Measurements from ENCODE around the gene ATP7B.
"Not testable (repeated sequence)": the region's sequence is repeated elsewhere in the genome, so short reads cannot be mapped to it uniquely, and the experiment has no call there.

The ATP7B gene

DNA sequence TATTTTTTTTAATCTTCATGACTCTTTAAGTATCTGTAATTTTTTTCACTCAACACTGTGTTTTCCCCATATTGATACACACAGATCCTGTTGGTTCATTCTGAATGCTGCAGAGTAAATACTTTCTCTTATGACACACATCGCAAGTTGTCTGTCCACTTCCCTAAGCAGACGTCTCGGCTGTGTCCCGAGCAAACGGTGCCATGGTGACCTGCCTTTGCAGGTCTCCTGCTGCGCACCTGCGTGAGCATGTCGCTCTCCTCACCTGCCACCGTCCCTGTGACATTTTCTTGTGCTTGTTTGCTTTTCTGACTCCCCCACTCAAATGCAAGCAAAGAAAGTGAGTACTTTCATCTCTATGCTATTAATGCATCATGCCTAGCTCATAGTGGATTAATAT lies 91.7 kb downstream of the ATP7B start:
- no peak for DNase-seq

GRCh38 chr13:51916962-51917361 lies 94.3 kb downstream of the ATP7B start:
- DNase-seq: no peak

- no peak for DNase-seq
Measured at GRCh38 chr13:51916051-51916818, 95.0 kb downstream of the ATP7B start.

DNA sequence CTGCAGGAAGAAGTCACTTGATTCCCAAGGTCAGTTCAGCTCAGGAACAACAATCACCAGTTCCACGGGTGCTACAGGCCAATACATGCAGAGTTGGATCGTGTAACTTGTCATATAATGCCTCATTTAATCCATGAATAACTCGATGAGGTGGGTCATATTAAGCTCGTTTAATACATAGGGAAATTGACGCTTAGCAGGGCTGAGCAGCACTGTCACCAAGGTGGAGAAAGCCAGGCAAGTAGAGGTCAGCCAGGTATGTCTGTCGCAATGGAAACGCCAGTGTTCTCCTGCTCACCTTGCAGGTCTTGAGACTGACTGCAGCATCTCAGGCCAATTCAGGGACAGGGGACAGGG lies 97.1 kb downstream of the ATP7B start:
- DNase-seq: no peak

- DNase-seq: no peak
Measured at GRCh38 chr13:51913421-51914136, 97.7 kb downstream of the ATP7B start.

GRCh38 chr13:51912511-51913225 lies 98.6 kb downstream of the ATP7B start:
- no peak for DNase-seq

GRCh38 chr13:51912091-51912490 lies 99.2 kb downstream of the ATP7B start:
- no peak for DNase-seq

DNA sequence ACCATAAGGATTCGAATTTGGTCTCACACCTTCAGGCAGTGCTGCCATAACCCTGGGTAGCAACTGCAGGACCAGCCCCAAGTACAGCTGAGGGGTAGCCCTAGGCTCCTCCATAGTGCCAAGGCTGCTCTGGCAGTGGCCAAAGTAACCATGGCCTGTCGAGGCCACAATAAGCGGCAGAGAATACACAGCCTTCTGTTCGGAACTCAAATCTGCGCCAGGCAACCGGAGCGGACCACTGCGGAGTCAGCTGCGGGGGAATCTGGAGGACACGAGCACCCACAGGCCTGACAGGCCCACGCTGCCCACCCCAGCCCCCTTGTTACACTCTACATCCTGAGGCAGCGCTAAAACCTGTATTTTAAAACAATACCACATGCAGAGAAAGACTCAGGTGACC lies 100.7 kb downstream of the ATP7B start:
- no peak for DNase-seq

- DNase-seq: not testable (repeated sequence)
Measured at GRCh38 chr13:51909265-51909664, 102.0 kb downstream of the ATP7B start.

- no peak for DNase-seq
Measured at GRCh38 chr13:51907040-51907732, 104.1 kb downstream of the ATP7B start.

DNA sequence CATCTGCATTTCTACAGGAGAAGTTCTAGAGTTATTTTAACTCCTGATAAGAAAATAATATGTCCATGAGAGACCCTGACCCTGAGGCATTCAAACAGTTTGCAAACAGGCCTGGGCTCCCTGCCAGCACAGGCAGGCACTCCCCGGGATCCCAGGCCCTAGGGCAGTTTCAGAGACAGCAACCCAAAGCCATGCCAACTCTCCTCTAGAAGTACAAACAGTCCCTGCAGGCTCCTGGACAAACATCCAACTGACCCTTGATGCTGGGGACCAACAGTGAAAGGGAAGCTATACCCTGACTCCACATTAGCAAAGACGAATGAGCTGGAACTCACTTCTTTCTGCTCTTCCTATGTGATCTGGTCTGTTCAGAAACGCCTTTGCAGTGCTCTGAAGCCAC lies 104.7 kb downstream of the ATP7B start:
- DNase-seq: no peak

GRCh38 chr13:51905787-51906186 lies 105.5 kb downstream of the ATP7B start:
- no peak for DNase-seq

DNA sequence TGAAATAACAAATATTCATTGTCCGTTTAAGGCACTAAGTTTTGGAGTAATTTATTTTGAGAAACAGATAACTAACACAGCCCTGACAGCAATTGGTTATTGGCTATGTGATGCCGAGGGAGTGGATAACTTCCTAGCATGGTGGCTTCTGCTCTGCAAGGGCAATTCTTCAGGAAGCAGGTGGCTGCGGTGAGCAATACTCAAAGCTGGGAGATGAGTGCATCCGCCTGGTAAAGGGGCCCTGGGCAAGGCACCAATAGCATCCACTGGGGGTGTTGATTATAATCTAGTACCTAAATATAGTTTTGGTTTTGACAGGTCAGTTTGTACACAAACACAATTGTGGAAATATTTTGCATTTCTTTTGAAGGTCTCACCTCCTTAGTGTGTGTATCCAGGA lies 108.5 kb downstream of the ATP7B start:
- no peak for DNase-seq

GRCh38 chr13:51900471-51900870 lies 110.8 kb downstream of the ATP7B start:
- DNase-seq: no peak

DNA sequence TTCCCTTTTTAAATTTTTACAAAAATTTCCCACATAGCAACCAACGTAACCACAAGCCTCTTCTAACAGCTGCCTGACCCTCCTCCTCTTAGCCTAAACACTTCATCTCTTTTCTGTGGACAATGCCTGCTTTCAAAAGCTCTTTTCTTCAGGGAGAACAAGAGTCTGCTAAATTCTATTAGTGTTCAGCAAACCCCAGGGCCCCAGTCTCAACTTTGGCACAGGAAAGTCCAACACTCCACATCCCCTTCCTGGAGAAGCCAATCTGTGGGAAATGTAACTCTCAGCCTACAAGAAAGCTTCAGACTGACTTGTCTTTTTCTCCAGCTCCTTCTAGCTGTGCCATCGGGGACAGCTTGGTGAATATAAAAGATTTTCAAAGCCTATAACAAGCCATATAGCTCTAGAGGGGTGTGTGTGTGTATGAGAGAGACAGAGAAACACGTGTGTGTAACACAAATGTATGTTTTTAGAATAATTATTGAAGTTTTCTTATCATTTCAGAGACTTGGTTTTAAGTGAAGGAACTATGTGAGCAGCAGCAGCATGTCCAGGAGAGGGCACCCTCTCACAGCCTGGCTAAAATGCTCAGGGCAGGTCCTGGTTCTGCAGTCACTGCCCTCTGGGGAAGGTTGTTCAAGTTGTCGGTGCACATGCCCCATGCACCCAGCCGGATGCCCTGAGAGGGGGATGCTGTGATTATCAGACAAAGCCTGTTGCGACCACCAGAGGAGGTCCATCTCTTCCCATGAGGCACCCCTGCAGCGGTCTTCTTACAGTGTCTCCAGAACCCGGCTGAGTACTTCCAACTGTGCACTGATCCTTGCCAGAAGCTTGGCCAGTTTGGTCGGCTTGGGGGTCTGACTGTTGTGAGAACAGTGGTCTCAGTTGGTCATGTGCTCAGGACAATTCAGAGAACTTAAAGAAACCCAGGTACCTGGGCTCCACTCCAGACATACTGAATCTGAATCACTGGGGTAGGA lies 115.1 kb downstream of the ATP7B start:
- peak in 1 of 2 experiments; percentile 37 for DNase-seq

- DNase-seq: no peak
Measured at GRCh38 chr13:51894239-51894638, 117.0 kb downstream of the ATP7B start.

- no peak for DNase-seq
Measured at GRCh38 chr13:51892657-51893056, 118.6 kb downstream of the ATP7B start.

- DNase-seq: no peak
Measured at GRCh38 chr13:51887468-51887867, 123.8 kb downstream of the ATP7B start.

DNA sequence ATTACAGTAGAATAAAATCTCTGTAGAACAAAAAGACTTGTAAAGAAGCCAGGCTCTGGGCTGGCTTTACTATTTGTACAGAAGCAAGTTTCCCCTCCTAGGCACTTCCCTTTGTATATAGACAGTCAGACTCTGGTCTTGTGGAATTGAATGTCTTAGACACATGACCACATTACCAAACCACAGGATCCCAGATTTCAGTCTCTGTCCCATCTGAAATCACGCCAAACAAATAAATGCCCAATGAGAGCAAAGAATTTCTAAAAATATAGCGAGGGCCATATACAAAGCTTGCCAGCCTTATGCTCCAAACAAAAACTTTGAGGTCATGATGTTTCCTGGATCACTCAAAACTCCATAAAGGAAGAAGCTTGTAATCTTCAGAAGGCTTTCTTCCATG lies 125.6 kb downstream of the ATP7B start:
- DNase-seq: no peak

DNA sequence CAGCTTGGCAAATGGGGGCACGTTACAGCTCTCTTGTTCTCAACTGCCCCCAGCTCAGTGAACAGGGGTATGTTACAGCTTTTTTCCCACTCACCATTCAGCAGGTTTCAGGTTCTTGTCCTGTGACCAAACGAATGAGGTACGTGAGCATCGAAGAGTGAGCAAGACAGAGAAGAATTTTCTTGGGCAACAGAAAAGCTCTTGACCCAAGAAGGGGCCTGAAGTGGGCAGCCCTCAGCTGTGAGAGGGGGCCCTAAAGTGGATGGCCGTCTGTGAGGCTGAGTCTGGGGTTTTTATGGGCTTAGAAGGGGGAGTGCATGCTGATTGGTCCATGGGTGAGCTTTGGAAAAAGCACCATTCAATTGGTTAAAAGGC lies 128.0 kb downstream of the ATP7B start:
- DNase-seq: no peak
